ENCODE results near the gene GRID2IP. TPM values are rescaled to one million over a fixed set of nuclear protein-coding genes. Genes with fewer than 3 reads are reported as not detected.
A peak's percentile ranks its signal among the peaks of the same experiment; 100 is the strongest.

Gene GRID2IP
- total and polyA plus RNA-seq, 2 of the 13 experiments (the other 11 are each of a cell fraction or from before 2014, with no cell fraction given) = 0.03 TPM; not detected in 1

DNA sequence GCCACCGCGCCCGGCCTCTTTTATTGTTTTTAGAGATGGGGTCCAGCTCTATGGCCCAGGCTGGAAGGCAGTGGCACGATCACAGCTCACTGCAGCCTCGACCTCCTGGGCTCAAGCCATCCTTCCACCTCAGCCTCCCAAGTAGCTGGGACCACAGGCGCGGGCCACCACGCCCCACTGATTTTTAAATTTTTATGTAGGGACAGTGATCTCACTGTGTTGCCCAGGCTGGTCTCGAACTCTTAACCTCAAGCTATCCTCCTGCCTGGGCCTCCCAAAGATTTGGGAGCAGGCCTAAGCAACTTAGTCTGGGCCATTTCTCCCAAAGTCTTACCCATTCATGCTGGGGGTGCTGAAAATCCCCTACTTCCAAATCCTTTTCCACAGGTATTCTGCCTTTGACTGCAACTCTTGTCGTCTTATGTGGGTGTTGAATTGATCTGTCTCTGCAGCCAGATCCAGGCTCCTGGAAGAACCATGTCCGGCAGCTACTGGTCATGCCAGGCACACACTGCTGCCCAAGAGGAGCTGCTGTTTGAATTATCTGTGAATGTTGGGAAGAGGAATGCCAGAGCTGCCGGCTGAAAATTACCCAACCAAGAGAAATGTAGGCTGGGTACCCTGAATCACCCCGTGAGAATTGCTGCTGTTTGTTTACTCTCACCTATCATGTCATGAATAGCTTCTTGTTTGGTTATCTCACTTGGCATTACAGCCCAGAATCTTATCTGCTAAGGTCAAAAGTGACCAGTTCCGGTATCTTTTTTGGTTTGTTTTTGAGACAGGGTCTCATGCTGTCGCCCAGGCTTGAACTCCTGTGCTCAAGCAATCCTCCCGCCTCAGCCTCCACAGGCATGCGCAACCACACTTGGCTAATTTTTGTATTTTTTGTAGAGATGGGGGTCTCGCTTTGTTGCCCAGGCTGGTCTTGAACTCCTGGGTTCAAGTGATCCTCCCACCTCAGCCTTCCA lies 27.1 kb upstream of the GRID2IP start (continued):
- peak; percentile 85; the same call in 1 of the 2 replicates for TF ChIP-seq TFE3 (CRISPR knock-in tag; IDR thresholded peaks at IDR 0.05)
- TF ChIP-seq GATAD1 (CRISPR knock-in tag; IDR thresholded peaks at IDR 0.05) = no peak; the same call in 1 of the 2 replicates
- TF ChIP-seq KAT7 (CRISPR knock-in tag; IDR thresholded peaks at IDR 0.05; ENCODE audit: borderline replicate concordance) = no peak
- TF ChIP-seq FOXM1 (CRISPR knock-in tag; IDR thresholded peaks at IDR 0.05) = no peak
- 0 out of 2 replicates have a peak, but pooled peaks have one; percentile 51 for TF ChIP-seq ZSCAN20 (CRISPR knock-in tag; IDR thresholded peaks at IDR 0.05; ENCODE audit: borderline replicate concordance)
- no peak for TF ChIP-seq CCAR2 (optimal IDR thresholded peaks at IDR 0.05; ENCODE audit: low read depth, low read length)
- no peak for TF ChIP-seq NONO (IDR thresholded peaks at IDR 0.05)
- TF ChIP-seq NONO (CRISPR knock-in tag; conservative IDR thresholded peaks at IDR 0.05) = peak; percentile 64
- TF ChIP-seq HBP1 (CRISPR knock-in tag; IDR thresholded peaks at IDR 0.05; ENCODE audit: low read depth) = no peak
- TF ChIP-seq ZFP1 (CRISPR knock-in tag; IDR thresholded peaks at IDR 0.05) = peak; percentile 81; the same call in 1 of the 2 replicates
- no peak for TF ChIP-seq BRD4 (CRISPR knock-in tag; IDR thresholded peaks at IDR 0.05)
- TF ChIP-seq ZNF614 (CRISPR knock-in tag; IDR thresholded peaks at IDR 0.05; ENCODE audit: borderline replicate concordance) = peak; percentile 83; the same call in 1 of the 2 replicates
- TF ChIP-seq PTBP1 (IDR thresholded peaks at IDR 0.05; ENCODE audit: low read depth, low read length, poor library complexity, severe bottlenecking) = no peak
- peak; percentile 96 for TF ChIP-seq TBX2 (CRISPR knock-in tag; IDR thresholded peaks at IDR 0.05; ENCODE audit: borderline replicate concordance)
- TF ChIP-seq HDAC2 (CRISPR knock-in tag; IDR thresholded peaks at IDR 0.05) = peak; percentile 69
- TF ChIP-seq PBX3 (CRISPR knock-in tag; IDR thresholded peaks at IDR 0.05; ENCODE audit: borderline replicate concordance) = no peak
- peak; percentile 47; the same call in 1 of the 2 replicates for TF ChIP-seq HOXA5 (CRISPR knock-in tag; IDR thresholded peaks at IDR 0.05)
- TF ChIP-seq ATF7-NPFF (CRISPR knock-in tag; IDR thresholded peaks at IDR 0.05; ENCODE audit: low read depth) = no peak
- peak; percentile 93 for TF ChIP-seq PHF21A (CRISPR knock-in tag; IDR thresholded peaks at IDR 0.05)
- peak; percentile 60; the same call in 1 of the 2 replicates for TF ChIP-seq CCDC6 (CRISPR knock-in tag; IDR thresholded peaks at IDR 0.05)
- TF ChIP-seq, protein P1, sequence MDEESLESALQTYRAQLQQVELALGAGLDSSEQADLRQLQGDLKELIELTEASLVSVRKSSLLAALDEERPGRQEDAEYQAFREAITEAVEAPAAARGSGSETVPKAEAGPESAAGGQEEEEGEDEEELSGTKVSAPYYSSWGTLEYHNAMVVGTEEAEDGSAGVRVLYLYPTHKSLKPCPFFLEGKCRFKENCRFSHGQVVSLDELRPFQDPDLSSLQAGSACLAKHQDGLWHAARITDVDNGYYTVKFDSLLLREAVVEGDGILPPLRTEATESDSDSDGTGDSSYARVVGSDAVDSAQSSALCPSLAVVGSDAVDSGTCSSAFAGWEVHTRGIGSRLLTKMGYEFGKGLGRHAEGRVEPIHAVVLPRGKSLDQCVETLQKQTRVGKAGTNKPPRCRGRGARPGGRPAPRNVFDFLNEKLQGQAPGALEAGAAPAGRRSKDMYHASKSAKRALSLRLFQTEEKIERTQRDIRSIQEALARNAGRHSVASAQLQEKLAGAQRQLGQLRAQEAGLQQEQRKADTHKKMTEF (CRISPR knock-in tag; IDR thresholded peaks at IDR 0.05) = peak; percentile 48
- TF ChIP-seq EP300 (IDR thresholded peaks at IDR 0.05; ENCODE audit: low read depth in 2 of 2, low read length in 2 of 2) = peak; percentile 59 to 92; a peak in 3 of 4 replicates
- peak; percentile 85; the same call in 1 of the 2 replicates for TF ChIP-seq EP300 (CRISPR knock-in tag; IDR thresholded peaks at IDR 0.05; ENCODE audit: borderline replicate concordance)
- no peak for TF ChIP-seq FOXK1 (CRISPR knock-in tag; IDR thresholded peaks at IDR 0.05; ENCODE audit: borderline replicate concordance, low read depth)
- no peak for TF ChIP-seq RELA (CRISPR knock-in tag; IDR thresholded peaks at IDR 0.05)
